Measurements from ENCODE around the gene PKD2L1.

PKD2L1 gene

DNA sequence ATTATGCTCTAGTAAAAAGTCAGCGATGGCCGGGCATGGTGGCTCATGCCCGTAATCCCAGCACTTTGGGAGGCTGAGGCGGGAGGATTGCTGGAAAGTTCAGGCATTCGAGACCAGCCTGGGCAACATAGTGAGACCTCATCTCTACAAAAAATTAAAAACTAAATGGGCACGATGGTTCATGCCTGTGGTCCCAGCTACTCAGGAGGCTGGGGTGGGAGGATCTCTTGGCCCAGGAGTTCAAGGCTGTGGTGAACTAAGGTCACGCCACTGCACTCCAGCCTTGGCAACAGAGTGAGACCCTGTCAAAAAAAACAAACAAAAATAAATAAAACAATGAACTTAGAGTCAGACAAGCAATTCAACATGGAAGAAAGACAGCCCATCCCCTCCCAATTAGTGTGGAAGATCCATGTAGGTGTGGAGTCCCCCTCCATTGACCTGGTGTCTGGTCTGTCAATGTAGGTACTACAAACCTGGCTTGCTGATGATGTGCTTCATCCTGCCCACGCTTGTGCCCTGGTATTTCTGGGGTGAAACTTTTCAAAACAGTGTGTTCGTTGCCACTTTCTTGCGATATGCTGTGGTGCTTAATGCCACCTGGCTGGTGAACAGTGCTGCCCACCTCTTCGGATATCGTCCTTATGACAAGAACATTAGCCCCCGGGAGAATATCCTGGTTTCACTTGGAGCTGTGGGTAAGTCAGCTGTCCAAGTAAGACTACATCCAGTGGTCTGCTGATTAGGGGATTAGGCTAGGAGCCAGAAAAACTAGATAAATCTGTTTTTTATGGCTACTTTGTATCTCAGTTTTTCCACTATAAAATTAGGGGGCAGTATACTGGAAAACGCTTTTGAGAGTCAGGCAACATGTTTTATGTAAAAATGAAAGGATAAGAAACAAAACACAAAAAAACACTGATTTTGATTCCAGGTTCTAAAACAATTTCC, 26.3 kb upstream of the PKD2L1 start:
- DNase-seq (ENCODE audit: low read depth), result peak; percentile 43

DNA sequence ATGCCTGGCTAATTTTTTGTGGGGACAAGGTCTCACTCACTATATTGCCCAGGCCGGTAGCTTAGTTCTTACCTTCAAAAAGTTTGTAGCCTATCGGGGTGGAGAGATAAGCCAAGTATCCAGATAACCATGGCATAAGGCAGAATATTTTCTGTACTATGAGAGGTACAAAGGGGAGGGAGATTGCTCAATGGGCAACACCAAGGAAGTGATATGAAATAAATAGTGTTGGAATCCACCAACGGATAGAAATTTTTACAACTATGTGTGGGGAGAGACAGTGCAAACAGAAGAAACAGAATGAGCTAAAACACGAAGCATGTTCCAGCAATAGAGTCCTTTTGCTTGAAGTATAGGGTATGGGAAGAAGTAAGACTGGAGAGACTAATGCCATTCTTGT, 25.1 kb upstream of the PKD2L1 start:
- DNase-seq (ENCODE audit: low read depth), result peak; percentile 49

DNA sequence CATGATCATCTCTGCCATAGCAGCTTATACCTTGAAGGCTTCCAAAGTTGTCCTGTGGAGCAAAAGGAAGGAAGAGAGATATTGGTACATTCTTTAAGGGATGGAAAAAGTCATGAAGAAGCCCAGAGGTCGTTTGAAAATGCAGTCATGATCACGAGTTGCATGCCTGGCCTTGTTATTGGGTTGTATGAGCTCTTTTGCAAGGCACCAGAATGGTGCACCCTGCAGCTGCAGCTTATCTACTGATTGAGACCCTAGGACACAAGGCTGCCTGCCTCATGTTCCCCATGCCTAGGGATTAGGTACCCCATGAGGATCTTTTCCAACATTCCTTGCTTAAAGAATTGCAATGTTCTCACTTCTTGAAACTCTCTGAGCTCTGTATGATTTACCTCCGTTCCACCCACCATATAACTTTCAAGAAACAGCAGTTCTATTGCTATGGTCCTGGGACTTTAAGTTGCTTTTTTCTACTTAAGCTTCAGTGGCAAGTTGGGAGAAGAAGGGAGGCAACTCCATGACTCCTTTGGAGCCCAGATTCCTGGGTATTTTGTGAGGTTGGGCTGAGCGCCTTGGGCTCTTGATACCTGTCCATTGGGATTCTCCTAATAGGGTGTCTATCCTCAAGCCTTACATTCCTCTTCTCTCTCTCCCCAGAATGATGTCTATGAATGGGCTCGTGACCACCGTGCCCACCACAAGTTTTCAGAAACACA, 23.9 kb upstream of the PKD2L1 start:
- no peak for DNase-seq (ENCODE audit: low read depth)

DNA sequence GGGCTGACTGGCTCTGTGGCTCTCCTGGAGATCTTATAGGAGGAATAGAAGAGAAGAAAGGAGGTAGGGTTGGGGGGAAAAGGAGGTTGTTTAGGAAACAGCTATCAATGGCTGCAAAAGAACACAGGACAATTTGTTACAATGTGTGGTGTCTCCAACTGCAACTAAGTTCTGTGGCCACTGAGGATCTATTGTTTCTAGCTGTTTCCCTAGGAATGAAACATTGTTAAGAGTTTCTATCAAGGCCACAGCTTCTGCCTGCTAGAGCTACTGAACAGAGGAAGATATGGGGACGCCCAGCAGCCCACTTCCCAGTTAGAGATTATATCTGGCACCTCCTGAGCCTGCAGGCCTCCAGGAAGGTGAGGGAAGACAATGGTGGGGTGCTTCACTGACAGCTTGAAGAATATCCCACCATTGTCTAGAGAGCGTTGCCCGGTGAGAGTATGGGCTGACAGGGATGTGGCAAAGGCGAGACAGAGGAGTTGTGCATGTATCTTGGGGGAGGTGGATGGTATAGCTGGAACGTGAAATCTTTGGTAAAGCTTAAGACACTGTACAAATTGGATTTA, 21.0 kb upstream of the PKD2L1 start:
- no peak for DNase-seq (ENCODE audit: low read depth)

DNA sequence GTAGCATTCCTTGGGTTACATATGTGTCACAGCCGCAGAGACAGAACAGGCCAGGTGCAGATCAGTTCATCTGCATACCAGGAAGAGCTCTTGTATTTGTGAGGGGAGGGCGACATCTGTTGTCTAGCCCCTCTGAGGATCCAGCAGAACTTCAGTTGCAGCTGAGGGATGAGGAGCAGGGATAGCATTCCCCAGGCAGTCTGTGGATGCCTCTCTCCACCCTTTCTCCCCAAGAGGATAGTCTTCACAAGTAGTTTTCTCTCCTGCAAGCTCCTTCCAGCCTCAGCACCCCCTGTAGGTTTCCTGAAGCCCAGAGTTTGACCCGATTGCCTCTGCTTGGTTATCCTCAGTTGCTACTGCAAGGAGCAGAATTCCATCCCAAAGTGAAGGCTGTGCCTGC, 19.6 kb upstream of the PKD2L1 start:
- DNase-seq (ENCODE audit: low read depth), result no peak

DNA sequence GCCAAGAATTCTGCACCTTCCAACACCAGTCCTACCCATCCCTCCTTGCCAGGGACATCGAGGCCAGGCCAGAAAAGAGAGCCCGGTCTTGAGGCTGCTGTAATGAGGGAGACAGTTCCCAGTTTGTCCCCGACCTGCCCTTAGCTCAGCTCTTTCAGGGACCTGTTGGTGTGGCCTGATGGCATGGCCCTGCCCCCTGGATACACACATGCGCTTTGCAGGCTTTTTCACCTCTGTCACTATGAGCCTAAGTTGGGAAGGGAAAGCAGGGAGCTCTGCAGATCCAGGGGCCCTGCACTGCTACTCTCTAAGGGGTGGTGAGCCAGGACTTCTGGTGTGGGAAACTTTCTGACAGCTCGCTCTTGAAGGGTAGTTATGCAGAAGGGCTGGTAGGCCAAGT, 19.1 kb upstream of the PKD2L1 start:
- DNase-seq (ENCODE audit: low read depth), result no peak

DNA sequence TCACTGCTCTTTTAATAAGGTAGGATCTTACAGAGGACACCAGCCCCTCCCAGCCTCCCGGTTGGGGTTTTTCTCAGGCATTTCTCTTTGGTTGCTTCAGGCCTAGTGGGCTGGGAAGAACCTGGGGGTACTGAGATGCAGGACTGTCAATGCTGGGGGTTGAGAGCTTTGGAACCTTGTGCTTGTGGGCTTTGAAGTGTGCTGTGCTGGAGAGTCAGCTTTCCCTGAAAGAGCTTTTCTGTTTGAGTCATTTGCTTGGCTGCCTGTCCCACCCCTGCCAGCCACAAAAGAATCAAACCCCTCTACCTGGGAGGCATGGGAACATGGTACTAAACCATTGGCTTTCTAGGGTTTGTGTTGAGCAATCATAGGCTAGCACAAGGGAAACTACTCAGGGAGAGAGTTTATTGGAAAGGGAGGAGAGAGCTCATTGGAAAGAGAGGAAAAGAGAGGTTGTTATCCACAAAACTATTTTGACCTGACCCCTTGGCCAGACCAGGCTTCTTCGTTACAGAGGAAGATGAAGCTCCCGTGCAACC, 18.4 kb upstream of the PKD2L1 start:
- DNase-seq (ENCODE audit: low read depth), result no peak

DNA sequence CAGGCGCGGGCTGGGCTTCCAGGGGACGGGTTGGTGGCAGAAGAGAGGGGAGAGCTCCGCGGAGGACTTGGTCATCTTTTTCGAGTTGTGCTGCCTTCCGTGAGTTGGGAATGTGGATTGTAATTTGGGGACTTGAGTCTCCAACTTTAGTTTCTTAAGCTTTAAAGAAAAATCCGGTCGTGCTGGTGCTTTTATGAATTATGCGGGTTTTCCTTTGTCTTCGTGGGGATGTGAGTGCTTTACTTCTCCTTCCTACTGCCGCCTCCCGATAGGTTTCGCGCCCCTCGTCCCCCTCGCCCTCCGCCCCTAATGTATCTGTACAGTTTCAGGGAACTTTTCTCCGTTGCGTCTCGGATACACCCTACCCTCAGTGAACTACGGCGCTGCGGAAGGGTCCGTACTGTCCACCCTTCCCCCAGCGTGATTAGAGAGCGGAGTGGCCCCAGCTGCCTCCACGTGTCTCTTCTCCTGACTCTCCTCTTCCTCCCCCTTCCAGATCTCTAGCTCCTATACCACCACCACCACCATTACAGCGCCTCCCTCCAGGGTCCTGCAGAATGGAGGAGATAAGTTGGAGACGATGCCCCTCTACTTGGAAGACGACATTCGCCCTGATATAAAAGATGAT, 17.7 kb upstream of the PKD2L1 start:
- no peak for DNase-seq (ENCODE audit: low read depth)

DNA sequence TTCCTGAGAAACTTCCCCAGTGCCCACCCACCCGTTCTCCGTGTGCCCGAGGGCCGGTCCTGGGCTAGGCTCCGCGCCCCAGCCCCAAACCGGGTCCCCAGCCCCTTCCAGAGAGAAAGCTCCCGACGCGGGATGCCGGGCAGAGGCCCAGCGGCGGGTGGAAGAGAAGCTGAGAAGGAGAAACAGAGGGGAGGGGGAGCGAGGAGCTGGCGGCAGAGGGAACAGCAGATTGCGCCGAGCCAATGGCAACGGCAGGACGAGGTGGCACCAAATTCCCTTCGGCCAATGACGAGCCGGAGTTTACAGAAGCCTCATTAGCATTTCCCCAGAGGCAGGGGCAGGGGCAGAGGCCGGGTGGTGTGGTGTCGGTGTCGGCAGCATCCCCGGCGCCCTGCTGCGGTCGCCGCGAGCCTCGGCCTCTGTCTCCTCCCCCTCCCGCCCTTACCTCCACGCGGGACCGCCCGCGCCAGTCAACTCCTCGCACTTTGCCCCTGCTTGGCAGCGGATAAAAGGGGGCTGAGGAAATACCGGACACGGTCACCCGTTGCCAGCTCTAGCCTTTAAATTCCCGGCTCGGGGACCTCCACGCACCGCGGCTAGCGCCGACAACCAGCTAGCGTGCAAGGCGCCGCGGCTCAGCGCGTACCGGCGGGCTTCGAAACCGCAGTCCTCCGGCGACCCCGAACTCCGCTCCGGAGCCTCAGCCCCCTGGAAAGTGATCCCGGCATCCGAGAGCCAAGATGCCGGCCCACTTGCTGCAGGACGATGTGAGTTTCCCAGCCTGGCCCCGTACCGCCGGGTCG, 16.9 kb upstream of the PKD2L1 start, which contains the start of gene SCD:
TSS of gene SCD (plus strand) at position 469 of the 803 bp plus-strand sequence. CDS start at position 741, 272 bp downstream.
- DNase-seq (ENCODE audit: low read depth), result peak; percentile 91

DNA sequence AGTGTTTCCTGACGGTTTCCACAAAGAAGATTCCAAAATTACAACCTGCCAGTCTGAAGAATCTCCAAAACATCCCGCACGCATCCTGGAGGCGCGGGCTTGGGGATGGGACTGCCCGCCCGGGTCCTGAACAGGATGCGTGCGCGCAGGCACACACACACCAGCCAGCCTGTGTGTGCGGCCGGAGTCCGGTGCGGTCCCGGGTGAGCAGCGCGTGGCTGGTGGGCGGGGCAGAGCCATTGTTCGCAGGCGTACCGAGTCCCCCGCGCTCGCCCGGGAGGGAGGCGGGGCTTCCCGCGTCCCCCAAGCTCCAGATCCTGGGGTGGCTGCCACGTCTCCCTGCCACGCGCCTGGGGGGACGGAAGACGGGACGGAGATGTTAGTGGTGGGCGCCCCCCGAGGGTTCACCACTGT, 16.3 kb upstream of the PKD2L1 start:
- peak; percentile 59 for DNase-seq (ENCODE audit: low read depth)

DNA sequence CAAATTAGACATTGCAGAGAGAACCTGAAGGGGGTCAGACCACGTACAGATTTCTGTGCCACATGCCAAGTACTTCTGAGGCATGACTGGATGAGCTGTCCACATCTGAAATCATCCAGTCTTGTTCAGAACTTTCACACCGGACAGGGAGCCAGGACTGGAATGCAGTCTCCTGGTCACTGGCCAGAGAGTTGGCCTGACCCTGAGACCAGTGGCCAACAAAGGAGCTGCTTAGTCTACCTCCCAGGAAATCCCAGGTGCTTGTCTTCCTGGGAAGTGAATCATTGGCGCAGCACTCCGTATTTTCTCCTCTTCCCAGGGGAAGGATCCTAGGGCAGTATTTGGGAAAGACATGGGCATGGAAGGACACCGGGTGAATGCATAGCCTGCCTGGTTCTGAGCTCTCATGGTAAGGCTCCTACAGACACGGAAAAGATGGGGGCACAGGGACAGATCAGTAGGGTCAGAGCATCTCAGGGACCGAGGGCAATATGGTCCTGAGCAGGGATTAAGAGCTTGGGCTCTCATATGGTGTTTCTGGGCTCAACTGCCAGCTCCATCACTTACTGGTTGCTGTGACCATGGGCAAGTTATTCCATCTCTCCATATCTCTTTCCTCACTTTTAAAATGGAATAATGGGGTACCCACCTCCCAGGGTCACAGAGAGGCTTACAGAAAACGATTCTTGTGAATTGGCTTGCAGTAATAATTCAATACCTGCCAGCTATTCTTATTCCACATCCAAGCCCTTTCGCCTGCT, 15.7 kb upstream of the PKD2L1 start:
- peak; percentile 77 for DNase-seq (ENCODE audit: low read depth)

DNA sequence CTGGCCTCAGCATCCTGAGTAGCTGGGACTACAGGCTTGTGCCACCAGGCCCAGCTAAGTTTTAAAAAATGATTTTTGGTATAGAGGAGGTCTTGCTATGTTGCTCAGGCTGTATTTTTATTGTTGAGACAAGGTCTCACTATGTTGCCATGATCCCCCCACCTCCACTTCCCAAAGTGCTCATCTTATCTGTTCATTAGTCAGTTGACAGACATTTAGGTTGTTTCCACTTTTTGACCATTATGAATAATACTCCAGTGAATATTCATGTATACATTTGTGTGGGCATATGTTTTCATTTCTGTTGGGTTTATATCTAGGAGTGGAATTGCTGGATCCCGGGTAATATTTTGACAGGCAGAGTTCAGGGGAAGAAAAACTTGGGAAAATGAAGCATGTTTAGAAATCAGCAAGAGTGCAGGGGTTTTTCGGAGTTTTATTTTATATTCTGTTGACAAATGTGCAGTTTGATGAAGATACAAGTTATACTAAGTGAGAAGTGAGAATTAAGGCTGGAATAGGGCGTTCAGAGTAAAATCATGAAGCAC, 14.3 kb upstream of the PKD2L1 start:
- no peak for DNase-seq (ENCODE audit: low read depth)

DNA sequence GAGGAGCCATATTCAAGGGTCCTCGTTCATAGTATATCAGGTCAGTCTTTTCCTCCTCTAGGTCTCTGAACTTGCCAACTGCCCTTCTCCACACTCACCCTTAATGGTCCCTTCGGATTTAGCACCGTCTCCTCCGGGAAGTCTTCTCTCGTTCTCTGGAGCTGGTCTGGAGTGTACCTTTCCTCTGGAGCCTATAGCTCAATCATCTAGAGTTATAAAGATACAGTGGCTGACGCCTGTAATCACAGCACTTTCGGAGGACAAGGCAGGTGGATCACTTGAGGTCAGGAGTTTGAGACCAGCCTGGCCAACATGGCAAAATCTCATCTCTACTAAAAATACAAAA, 12.6 kb upstream of the PKD2L1 start:
- no peak for DNase-seq (ENCODE audit: low read depth)

DNA sequence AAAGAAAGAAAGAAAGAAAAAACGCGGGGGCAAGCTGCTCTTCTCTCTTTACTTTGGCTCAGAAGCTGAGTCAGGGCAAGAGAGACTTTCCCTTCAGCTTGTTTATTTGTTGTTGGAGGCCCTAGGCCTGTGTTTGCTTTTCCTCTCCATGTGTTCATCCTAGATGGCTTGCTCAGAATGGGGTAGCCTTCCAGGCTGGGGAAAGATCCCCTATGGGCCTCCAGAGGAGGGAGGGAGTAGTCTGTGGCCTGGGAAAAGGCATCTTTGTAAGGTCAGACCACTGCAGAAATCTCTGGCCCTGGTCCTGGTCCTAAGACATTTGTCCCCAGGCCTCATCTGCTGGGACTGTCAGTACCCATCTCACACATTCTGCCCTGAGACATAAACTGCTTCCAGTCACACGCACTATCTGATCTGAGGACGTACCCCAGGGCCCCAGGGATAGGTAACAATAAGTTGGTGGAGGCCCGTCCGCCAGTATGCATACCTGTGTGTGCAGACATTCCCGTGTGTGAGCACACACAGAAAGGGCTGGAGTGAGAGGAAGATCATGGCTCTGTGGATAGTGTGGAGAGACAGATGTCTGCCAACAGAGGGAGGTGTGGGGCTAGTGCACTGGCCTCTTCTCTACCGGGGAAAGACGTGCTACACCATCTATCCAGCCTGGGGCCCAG, 12.1 kb upstream of the PKD2L1 start:
- DNase-seq (ENCODE audit: low read depth), result peak; percentile 58

DNA sequence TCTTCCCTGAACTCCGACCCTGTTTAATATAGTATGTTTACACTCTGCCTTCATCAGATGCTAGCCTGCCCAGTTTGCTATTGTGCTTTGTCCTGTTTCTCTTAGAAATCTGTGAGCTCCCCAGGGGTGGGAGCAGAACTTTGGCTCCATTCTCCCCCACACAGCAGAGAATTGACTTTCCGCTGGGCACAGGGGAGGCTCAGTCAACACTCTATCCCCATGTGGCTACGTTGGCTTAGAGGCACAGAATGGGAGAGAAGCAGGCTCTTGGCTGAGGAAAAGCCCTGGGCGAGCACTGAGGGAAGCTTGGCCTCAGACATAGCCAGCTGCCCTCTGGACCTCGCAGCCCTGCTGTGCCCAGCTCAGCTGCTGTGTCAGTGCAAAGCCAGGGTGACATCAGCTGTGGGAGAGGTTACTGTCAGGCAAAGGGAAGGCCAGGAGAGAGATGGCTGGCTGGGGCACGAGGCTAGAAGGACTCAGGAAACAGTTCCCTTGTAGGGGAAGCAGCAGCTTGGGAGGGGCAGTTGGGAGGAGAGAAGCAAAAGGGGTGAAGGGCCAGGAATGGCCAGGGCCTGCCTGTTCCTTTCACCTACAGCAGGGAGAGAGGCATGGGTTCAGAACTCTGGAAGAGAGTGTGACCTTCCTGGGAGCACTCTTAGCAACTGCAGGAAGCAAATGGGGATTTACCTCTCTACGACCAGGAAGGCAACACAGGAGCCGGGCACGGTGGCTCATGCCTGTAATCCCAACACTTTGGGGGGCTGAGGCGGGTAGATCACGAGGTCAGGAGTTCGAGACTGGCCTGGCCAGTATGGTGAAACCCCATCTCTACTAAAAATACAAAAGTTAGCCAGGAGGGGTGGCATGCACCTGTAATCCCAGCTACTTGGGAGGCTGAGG, 11.2 kb upstream of the PKD2L1 start:
- DNase-seq (ENCODE audit: low read depth), result no peak

DNA sequence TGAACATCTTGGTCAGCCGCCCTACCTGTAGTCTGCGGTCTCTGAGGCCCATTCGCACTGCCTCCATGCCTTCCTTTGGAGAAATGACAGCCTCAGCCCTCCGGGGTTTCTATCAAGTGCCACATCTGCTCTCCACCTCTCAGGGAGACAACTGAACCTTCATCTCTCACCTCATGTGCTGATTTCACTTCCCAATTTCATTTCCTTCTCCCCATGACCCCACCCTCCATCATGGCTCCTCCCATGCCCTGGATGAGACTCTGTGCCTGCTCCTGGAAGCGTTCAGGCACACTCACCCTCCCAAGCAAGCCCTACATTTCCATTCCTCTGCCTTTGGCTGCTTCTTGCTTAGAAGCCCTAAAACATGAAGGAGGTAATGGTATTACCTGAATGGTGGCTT, 9.2 kb upstream of the PKD2L1 start:
- DNase-seq (ENCODE audit: low read depth), result no peak

DNA sequence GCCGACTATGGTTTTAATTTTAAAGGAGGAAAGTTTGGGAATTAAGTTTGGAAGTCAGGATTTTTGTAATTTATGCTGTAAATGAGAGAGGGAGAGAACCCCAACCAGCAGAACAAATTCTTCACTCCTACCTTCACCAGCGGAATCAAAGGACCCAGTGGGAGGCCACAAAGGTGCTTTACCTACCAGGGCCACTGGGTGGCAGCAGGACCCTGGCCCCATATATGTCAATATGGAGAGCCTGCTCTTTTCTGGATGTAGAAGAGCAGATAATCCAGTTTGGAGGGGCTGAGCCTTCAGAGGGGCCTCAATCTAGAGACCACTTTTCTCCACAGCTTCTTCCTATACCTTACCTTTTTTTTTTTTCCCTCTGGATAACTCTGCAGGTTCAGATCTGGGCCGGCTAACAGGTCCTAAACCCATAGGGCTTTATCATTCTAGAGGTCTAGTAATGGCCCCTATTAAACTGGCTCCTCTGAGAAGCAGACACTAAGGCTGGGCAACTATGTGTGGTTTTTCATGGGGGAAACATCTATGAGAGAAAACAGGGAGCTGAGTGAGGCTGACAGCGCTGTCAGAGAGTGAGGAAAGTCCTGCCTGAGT, 8.5 kb upstream of the PKD2L1 start:
- DNase-seq (ENCODE audit: low read depth), result no peak

DNA sequence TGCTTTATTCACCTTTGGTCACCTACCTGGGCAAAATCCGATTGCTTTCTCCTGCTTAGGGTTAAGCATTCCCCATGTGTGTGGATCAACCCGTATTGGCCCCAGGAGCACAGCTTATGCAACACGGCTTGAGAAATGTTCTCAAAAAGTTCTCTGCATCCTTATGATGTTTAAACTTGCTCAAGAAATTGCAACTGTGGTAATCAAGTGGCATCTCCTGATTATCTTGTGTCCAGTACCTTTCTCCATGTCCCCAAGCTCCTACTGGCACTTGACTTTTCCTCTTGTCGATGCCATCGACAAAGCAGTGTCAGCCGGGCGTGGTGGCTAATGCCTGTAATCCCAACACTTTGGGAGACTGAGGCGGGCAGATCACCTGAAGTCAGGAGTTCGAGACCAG, 4.7 kb upstream of the PKD2L1 start:
- no peak for DNase-seq (ENCODE audit: low read depth)
